Prostate gland (tissue), 2 donors: ENCODE results near the gene RNF19B.

Source experiments
- POLR2A ChIP-seq: fragments of 450-650 bp; IDR thresholded peaks from one replicate; pipeline ENCODE4 v1.6.1; 2016; ENCODE audit warnings: antibody characterized with exemption, mild to moderate bottlenecking
- POLR2AphosphoS5 ChIP-seq: sonication (generic); formaldehyde crosslinking; IDR thresholded peaks from one replicate; pipeline ENCODE4 v1.6.1; 2017; ENCODE audit warnings: antibody characterized with exemption
- TF ChIP-seq, protein P1 (sequence below), 4 experiments: fragments of 200-600 bp in 2 of 4; fragments of 450-650 bp in 2 of 4; sonication (generic) in 2 of 4; IDR thresholded peaks; 1 replicate in 3 of 4; 2 replicates in 1 of 4; pipeline ENCODE4 v1.5.1; 2016 to 2019; ENCODE audit warnings: antibody characterized with exemption in 4 of 4, mild to moderate bottlenecking in 2 of 4, moderate library complexity in 2 of 4

DNA sequence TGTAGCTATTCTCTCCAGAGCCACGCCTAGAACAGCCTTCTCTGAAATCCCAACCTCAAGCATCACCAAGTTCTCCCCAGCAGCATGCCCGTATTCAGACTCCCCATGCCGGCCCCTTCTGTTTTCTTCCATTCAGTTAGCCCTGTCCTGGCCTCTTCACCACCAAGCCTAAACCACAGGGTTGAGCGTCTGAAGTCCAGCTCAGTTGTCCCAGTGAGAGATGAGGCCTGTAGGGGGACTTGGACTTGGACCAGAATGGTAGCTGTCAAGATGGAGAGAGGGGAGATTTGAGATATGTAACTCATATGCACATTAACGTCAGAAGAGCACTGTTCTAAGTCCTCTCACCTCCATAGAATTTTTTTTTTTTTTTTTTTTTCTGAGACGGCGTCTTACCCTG lies 58.0 kb downstream of the RNF19B start:
- TF ChIP-seq, protein P1, sequence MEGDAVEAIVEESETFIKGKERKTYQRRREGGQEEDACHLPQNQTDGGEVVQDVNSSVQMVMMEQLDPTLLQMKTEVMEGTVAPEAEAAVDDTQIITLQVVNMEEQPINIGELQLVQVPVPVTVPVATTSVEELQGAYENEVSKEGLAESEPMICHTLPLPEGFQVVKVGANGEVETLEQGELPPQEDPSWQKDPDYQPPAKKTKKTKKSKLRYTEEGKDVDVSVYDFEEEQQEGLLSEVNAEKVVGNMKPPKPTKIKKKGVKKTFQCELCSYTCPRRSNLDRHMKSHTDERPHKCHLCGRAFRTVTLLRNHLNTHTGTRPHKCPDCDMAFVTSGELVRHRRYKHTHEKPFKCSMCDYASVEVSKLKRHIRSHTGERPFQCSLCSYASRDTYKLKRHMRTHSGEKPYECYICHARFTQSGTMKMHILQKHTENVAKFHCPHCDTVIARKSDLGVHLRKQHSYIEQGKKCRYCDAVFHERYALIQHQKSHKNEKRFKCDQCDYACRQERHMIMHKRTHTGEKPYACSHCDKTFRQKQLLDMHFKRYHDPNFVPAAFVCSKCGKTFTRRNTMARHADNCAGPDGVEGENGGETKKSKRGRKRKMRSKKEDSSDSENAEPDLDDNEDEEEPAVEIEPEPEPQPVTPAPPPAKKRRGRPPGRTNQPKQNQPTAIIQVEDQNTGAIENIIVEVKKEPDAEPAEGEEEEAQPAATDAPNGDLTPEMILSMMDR (IDR thresholded peaks at IDR 0.05): no peak
- TF ChIP-seq POLR2AphosphoS5 (no peak), POLR2A (no peak)
